CD1c-positive myeloid dendritic cell (primary cell): ENCODE measurements around the gene ALG6.

ENCODE experiments used
- DNase-seq: peaks from one replicate; pipeline ENCODE4 v3.0.0-alpha.2; 2016; ENCODE audit errors: extremely low spot score

The ALG6 gene

GRCh38 chr1:63367215-63368103 lies at the start of gene ALG6:
Gene ALG6 (plus strand): TSS chr1:63367627. CDS start chr1:63370978, 3,351 bp downstream.
- peak; percentile 96 for DNase-seq

- DNase-seq = no peak
Measured at GRCh38 chr1:63317817-63318152, 49.6 kb upstream of the ALG6 start.

- DNase-seq = no peak
Measured at GRCh38 chr1:63318201-63318979, 49.0 kb upstream of the ALG6 start.

- no peak for DNase-seq
Measured at GRCh38 chr1:63319046-63320021, 48.1 kb upstream of the ALG6 start.

GRCh38 chr1:63320022-63320721 lies 47.3 kb upstream of the ALG6 start:
- peak; percentile 40 for DNase-seq

DNA sequence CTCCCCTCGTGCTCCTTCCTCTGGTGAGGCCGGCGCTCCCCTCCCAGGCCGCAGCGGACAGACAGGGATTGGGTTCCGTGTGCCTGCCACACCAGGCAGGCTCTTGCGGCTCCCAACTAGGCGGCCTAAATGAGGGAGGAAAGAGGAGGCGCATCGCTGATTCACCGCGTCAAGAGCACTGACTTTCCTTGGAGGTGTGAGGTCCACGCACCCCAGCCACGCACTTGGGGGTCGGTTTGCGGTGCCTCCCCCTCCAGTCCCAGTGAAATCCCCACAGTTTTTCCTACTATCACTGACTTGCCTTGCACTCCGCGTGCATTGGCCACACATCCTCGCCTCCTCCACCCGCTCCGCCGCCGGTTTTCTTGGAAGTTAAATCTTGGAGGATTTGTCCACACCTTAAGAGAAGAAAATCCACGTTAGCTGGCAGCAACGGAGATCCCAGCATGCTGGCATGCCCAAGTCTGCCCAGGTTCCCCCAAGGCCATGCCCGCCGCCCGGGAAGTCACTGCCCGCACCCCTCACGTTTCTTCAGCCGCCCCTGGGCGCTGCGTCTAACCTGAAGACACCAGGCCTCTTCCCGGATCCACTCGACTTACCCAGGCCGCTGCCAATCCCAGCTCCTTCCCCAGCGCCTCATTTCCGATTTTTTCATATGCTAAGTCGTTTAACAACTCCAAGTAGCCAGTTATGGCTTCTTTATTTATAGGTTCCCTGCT lies 46.2 kb upstream of the ALG6 start:
- DNase-seq = no peak

GRCh38 chr1:63321785-63322113 lies 45.7 kb upstream of the ALG6 start:
- no peak for DNase-seq

GRCh38 chr1:63322114-63322943 lies 45.1 kb upstream of the ALG6 start, which contains the start of gene FOXD3:
Gene FOXD3 (plus strand): TSS chr1:63322567. CDS start chr1:63323059, 492 bp downstream.
- peak; percentile 53 for DNase-seq

DNA sequence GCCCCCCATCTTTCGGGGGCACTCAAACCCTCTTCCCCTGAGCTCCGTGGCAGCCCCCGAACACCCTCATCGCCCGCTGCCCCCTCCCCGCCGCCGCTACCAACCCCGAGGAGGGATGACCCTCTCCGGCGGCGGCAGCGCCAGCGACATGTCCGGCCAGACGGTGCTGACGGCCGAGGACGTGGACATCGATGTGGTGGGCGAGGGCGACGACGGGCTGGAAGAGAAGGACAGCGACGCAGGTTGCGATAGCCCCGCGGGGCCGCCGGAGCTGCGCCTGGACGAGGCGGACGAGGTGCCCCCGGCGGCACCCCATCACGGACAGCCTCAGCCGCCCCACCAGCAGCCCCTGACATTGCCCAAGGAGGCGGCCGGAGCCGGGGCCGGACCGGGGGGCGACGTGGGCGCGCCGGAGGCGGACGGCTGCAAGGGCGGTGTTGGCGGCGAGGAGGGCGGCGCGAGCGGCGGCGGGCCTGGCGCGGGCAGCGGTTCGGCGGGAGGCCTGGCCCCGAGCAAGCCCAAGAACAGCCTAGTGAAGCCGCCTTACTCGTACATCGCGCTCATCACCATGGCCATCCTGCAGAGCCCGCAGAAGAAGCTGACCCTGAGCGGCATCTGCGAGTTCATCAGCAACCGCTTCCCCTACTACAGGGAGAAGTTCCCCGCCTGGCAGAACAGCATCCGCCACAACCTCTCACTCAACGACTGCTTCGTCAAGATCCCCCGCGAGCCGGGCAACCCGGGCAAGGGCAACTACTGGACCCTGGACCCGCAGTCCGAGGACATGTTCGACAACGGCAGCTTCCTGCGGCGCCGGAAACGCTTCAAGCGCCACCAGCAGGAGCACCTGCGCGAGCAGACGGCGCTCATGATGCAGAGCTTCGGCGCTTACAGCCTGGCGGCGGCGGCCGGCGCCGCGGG lies 44.2 kb upstream of the ALG6 start:
- DNase-seq = peak; percentile 48

- DNase-seq = no peak
Measured at GRCh38 chr1:63323865-63324778, 43.3 kb upstream of the ALG6 start.

- DNase-seq = no peak
Measured at GRCh38 chr1:63324779-63325119, 42.7 kb upstream of the ALG6 start.

GRCh38 chr1:63325279-63325985 lies 42.0 kb upstream of the ALG6 start:
- no peak for DNase-seq

GRCh38 chr1:63326106-63326472 lies 41.3 kb upstream of the ALG6 start:
- DNase-seq = no peak

DNA sequence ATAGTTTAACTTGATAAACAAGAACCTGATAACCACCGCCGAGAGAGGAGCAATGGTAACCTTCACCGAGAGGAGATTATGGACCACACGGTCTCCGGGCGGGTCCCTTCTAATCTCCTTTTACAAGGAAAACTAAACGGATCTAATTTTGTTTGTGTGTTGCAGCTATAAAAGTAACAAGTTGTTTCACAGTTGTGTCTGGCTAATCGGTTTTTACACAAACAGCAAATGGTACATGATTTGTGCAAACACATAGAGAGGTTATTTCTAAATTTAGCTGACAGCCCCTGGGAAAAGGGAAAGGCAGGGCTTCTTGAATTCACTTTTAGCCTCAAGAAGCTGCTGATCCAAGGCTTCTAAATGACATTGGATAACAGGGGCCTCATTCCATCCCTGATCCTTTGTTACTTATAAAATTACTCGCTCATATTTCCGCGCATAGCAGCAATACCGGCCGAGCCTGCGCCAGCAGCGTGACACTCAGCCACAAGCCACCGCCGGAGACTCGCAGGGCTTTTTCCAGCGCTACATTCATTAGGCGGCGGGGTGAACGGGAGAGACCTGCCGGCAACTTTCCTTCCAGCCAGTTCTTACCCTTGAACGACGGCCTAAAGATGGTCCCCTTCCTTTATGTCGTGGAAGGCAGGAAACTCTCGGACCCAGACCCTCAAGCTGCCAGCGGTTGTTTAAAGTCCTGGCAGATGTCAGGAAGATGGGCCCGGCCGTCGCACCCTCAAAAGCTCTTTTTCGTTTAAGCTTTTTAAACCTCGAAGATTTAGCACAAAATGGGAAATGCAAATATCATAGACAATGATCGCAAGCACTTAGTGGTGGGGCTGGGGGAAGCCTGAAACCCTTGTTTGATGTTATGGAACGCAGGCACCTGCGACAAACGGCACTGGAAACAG lies 40.7 kb upstream of the ALG6 start:
- DNase-seq = no peak

DNA sequence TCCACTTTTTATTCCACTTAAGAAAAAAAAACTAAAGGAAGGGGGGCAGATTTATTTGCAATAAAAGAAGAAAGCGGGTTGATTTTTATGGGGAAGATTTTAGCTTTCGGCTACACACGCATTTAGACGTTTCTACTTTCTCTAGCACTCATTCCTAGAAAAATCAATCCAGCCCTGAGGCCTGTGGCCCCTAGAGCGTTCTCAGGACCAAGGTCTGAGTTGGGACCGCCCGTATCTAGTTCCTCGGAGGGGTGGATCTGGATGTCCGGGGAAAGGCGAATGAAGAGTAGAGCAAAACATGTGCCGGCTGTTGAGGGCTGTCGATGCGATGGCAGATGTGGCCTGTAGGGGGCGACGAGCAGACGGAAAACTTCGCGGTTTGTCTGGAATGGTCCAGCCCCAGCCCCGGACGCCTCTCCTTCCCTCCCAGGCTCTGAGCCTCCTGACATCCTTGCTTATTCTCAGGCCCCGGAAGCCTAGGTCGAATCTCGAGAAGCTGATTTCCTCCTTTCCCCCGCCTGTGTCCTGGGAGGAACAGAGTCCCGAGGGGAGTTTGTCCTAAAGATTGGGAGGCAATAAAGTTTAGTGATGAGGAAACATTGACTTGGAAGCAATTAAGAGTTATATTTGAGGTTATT lies 39.9 kb upstream of the ALG6 start:
- peak; percentile 63 for DNase-seq
